H9 (cell line): ENCODE results near the gene ULBP3. TPM values are rescaled to one million over a fixed set of nuclear protein-coding genes. Genes with fewer than 3 reads are reported as not detected.
A peak's percentile ranks its signal among the peaks of the same experiment; 100 is the strongest.

Source experiments
- DNase-seq: peaks from one replicate; pipeline ENCODE4 v3.0.0-alpha.2; 2017
- H2AFZ ChIP-seq: one replicate; pipeline ENCODE4 v1.6.1; 2013; ENCODE audit warnings: mild to moderate bottlenecking, low read length, control low read depth, moderate library complexity
- H2AK5ac ChIP-seq: 2 replicates; pipeline ENCODE4 v1.6.1; 2013; ENCODE audit warnings: low read length, control low read depth, mixed read lengths; ENCODE audit not compliant: insufficient read length
- H2BK120ac ChIP-seq: one replicate; pipeline ENCODE4 v1.6.1; 2013; ENCODE audit warnings: low read depth, mild to moderate bottlenecking, low read length, control low read depth, inconsistent platforms; ENCODE audit not compliant: poor library complexity, severe bottlenecking
- H2BK12ac ChIP-seq: 2 replicates; pipeline ENCODE4 v1.6.1; 2013; ENCODE audit warnings: low read length, control low read depth, mixed read lengths, low read depth; ENCODE audit not compliant: insufficient read length
- H2BK15ac ChIP-seq: 2 replicates; pipeline ENCODE4 v1.6.1; 2013; ENCODE audit warnings: low read depth, low read length, control low read depth
- H2BK20ac ChIP-seq: one replicate; pipeline ENCODE4 v1.6.1; 2013; ENCODE audit warnings: low read depth, mild to moderate bottlenecking, low read length, control low read depth, inconsistent platforms; ENCODE audit not compliant: poor library complexity, severe bottlenecking
- H2BK5ac ChIP-seq: 2 replicates; pipeline ENCODE4 v1.6.1; 2013; ENCODE audit warnings: low read length, control low read depth, mixed read lengths; ENCODE audit not compliant: insufficient read length
- H3K14ac ChIP-seq: 2 replicates; pipeline ENCODE4 v1.6.1; 2013; ENCODE audit warnings: low read length, control low read depth; ENCODE audit not compliant: insufficient read depth
- H3K18ac ChIP-seq: 2 replicates; pipeline ENCODE4 v1.6.1; 2013; ENCODE audit warnings: low read depth, mild to moderate bottlenecking, mixed read lengths, low read length, control low read depth; ENCODE audit not compliant: insufficient read length
- H3K23ac ChIP-seq: 2 replicates; pipeline ENCODE4 v1.6.1; 2013; ENCODE audit warnings: low read length, control low read depth, mixed read lengths, low read depth; ENCODE audit not compliant: insufficient read length
- H3K23me2 ChIP-seq: 2 replicates; pipeline ENCODE4 v1.6.1; 2013; ENCODE audit warnings: low read depth, mild to moderate bottlenecking, mixed read lengths, low read length, control low read depth; ENCODE audit not compliant: insufficient read length, poor library complexity, severe bottlenecking
- H3K27ac ChIP-seq: 2 replicates; pipeline ENCODE4 v1.5.1; 2013; ENCODE audit warnings: low read length, control low read depth, mixed read lengths, low read depth; ENCODE audit not compliant: insufficient read length
- H3K27me3 ChIP-seq: 2 replicates; pipeline ENCODE4 v1.6.1; 2013; ENCODE audit warnings: low read length, control low read depth, inconsistent platforms; ENCODE audit not compliant: insufficient read depth
- H3K4ac ChIP-seq: 2 replicates; pipeline ENCODE4 v1.6.1; 2013; ENCODE audit warnings: low read depth, mild to moderate bottlenecking, control low read depth, inconsistent platforms, low read length, moderate library complexity
- H3K4me1 ChIP-seq: 2 replicates; pipeline ENCODE4 v1.6.1; 2013; ENCODE audit warnings: low read length, control low read depth, inconsistent platforms; ENCODE audit not compliant: insufficient read depth
- H3K4me2 ChIP-seq: 2 replicates; pipeline ENCODE4 v1.6.1; 2013; ENCODE audit warnings: low read length, control low read depth, mixed read lengths; ENCODE audit not compliant: insufficient read length, insufficient read depth
- H3K56ac ChIP-seq: 2 replicates; pipeline ENCODE4 v1.6.1; 2013; ENCODE audit warnings: low read depth, mild to moderate bottlenecking, mixed read lengths, low read length, control low read depth; ENCODE audit not compliant: insufficient read length
- H3K79me1 ChIP-seq: 2 replicates; pipeline ENCODE4 v1.6.1; 2013; ENCODE audit warnings: low read depth, mild to moderate bottlenecking, moderate library complexity, low read length, control low read depth, inconsistent platforms; ENCODE audit not compliant: insufficient read depth, poor library complexity, severe bottlenecking
- H3K79me2 ChIP-seq: 2 replicates; pipeline ENCODE4 v1.6.1; 2013; ENCODE audit warnings: low read length, control low read depth, inconsistent platforms; ENCODE audit not compliant: insufficient read depth
- H3K9ac ChIP-seq: 2 replicates; pipeline ENCODE4 v1.6.1; 2013; ENCODE audit warnings: low read length, control low read depth, mixed read lengths; ENCODE audit not compliant: insufficient read length; ENCODE audit errors: extremely low read depth
- H3K9me3 ChIP-seq: one replicate; pipeline ENCODE4 v1.6.1; 2013; ENCODE audit warnings: low read depth, low read length, inconsistent platforms; ENCODE audit not compliant: control insufficient read depth
- H3T11ph ChIP-seq: one replicate; pipeline ENCODE4 v1.6.1; 2013; ENCODE audit warnings: mild to moderate bottlenecking, low read length, control low read depth, inconsistent platforms
- H4K20me1 ChIP-seq: one replicate; pipeline ENCODE4 v1.6.1; 2013; ENCODE audit not compliant: control insufficient read depth, insufficient read length, insufficient read depth
- H4K5ac ChIP-seq: 2 replicates; pipeline ENCODE4 v1.6.1; 2013; ENCODE audit warnings: low read depth, mild to moderate bottlenecking, mixed read lengths, low read length, control low read depth; ENCODE audit not compliant: insufficient read length
- H4K8ac ChIP-seq: replicated peaks from 2 replicates; pipeline ENCODE4 v1.6.1; 2013; ENCODE audit warnings: low read length, control low read depth, mixed read lengths, low read depth; ENCODE audit not compliant: insufficient read length
- H4K91ac ChIP-seq: 2 replicates; pipeline ENCODE4 v1.6.1; 2013; ENCODE audit warnings: low read depth, mild to moderate bottlenecking, moderate library complexity, mixed read lengths, low read length, control low read depth; ENCODE audit not compliant: insufficient read length
- H3K27ac Mint-ChIP-seq, 3 experiments: 2 replicates in 2 of 3; 3 replicates in 1 of 3; pipeline ENCODE4 v1.8.0; 2020 to 2021; ENCODE audit warnings: mixed read lengths in 3 of 3, mild to moderate bottlenecking in 1 of 3, moderate library complexity in 1 of 3
- H3K27me3 Mint-ChIP-seq: 2 replicates; pipeline ENCODE4 v1.8.0; 2021; ENCODE audit warnings: low read depth, mild to moderate bottlenecking, moderate library complexity, mixed read lengths
- H3K36me3 Mint-ChIP-seq, 3 experiments: 2 replicates in 2 of 3; 3 replicates in 1 of 3; pipeline ENCODE4 v1.8.0; 2020 to 2021; ENCODE audit warnings: low read depth in 3 of 3, mixed read lengths in 3 of 3; ENCODE audit not compliant: insufficient read depth in 1 of 3
- H3K4me1 Mint-ChIP-seq, 2 experiments: 2 replicates each; pipeline ENCODE4 v1.8.0; 2020; ENCODE audit warnings: mixed read lengths in 2 of 2
- H3K4me3 Mint-ChIP-seq, 2 experiments: 2 replicates in 1 of 2; 3 replicates in 1 of 2; pipeline ENCODE4 v1.8.0; 2020 to 2021; ENCODE audit warnings: mild to moderate bottlenecking in 2 of 2, mixed read lengths in 2 of 2, moderate library complexity in 1 of 2
- H3K9me3 Mint-ChIP-seq, 2 experiments: 2 replicates in 1 of 2; 3 replicates in 1 of 2; pipeline ENCODE4 v1.8.0; 2020; ENCODE audit warnings: mild to moderate bottlenecking in 2 of 2, mixed read lengths in 2 of 2, moderate library complexity in 1 of 2
- CTCF ChIP-seq: fragments of 200-600 bp; sonication (generic); conservative IDR thresholded peaks from 3 replicates; pipeline ENCODE4 v1.8.0; 2021; ENCODE audit warnings: antibody characterized with exemption, mild to moderate bottlenecking
- WGBS: extraction: QIAGEN DNeasy Blood & Tissue Kit; methylation state at CpG from one replicate; pipeline ENCODE4 v1.1.7; 2013; ENCODE audit warnings: missing lambda C conversion rate, low lambda C conversion rate, mixed read lengths; ENCODE audit not compliant: insufficient read length; ENCODE audit errors: extremely low coverage; 5-methylcytosine and 5-hydroxymethylcytosine counted together
- long read RNA-seq: library from polyadenylated mRNA; unstranded; transcript quantifications from one replicate; pipeline ENCODE4 v2.0.0, GENCODE V29; 2020
- total RNA-seq: library from RNA; stranded (reverse); gene quantifications from 2 replicates; pipeline ENCODE4 v1.2.1, GENCODE V29; 2021

The ULBP3 gene
- total RNA-seq, result 5.6 and 5.8 TPM in 2 replicates
- long read RNA-seq, transcript ULBP3-201 (5 exons, 988 nt), result major isoform, 26 of 27 reads
- long read RNA-seq, partial matches to known transcripts, result 0 of 27 reads
- long read RNA-seq, other reads (novel, unspliced or antisense), result 1 of 27 reads

GRCh38 chr6:150068720-150069648 is at the start of gene ULBP3:
Gene ULBP3 (minus strand): TSS chr6:150069121. CDS start chr6:150069066, 55 bp downstream.
- Histone ChIP-seq H3K4me2 (peak within 1 kb of the TSS; percentile 77), H3K14ac (peak within 1 kb of the TSS; percentile 58; the same call in 1 of the 2 replicates), H2BK15ac (no peak within 1 kb of the TSS), H4K5ac (no peak within 1 kb of the TSS), H4K91ac (no peak within 1 kb of the TSS), H2AFZ (no peak within 1 kb of the TSS), H3K23me2 (peaks cover 6% of the 10 kb centered on the region), H3K56ac (no peak within 1 kb of the TSS), H3K18ac (no peak within 1 kb of the TSS), H2BK20ac (no peak within 1 kb of the TSS), H3K79me1 (no peaks in the 10 kb centered on the region), H4K20me1 (no peaks in the 10 kb centered on the region), H2BK5ac (no peak within 1 kb of the TSS), H3K27ac (no peak within 1 kb of the TSS), H3K9me3 (no peaks in the 10 kb centered on the region), H3K79me2 (no peaks in the 10 kb centered on the region), H3K23ac (no peak within 1 kb of the TSS), H2BK120ac (no peak within 1 kb of the TSS), H3K4ac (no peak within 1 kb of the TSS), H3T11ph (no peak within 1 kb of the TSS), H4K8ac (no peak within 1 kb of the TSS), H3K9ac (peak within 1 kb of the TSS; percentile 65), H2BK12ac (no peak within 1 kb of the TSS), H2AK5ac (no peak within 1 kb of the TSS), H3K4me1 (no peaks in the 10 kb centered on the region; the same call in 1 of the 2 replicates), H3K27me3 (no peaks in the 10 kb centered on the region; the same call in 1 of the 2 replicates)
- peak; percentile 94 for DNase-seq
- Mint-ChIP-seq H3K27ac (no peak within 1 kb of the TSS; a peak in 1 of 7 replicates), H3K4me3 (peak within 1 kb of the TSS; percentile 74 to 81), H3K4me1 (peaks cover 13 to 17% of the 10 kb centered on the region in 2 experiments), H3K9me3 (no peaks in the 10 kb centered on the region; a peak in 1 of 5 replicates), H3K36me3 (peaks cover 0 to 7% (median 4%) of the 10 kb centered on the region in 3 experiments; a peak in 3 of 7 replicates), H3K27me3 (peaks cover 41% of the 10 kb centered on the region)
- peak; percentile 67 for TF ChIP-seq CTCF
- WGBS, result no CpG with 5 or more reads among the region's 72 CpGs
